Fibroblast of skin of right biceps (primary cell): ENCODE results near the gene SLC66A1.

Source experiments
- DNase-seq: peaks from one replicate; pipeline ENCODE4 v3.0.0-alpha.2; 2013

The SLC66A1 gene

GRCh38 chr1:19326748-19327065 is 14.6 kb downstream of the SLC66A1 start:
- DNase-seq, result no peak

- DNase-seq, result no peak
Measured at GRCh38 chr1:19327301-19327700, 15.2 kb downstream of the SLC66A1 start.

- DNase-seq, result no peak
Measured at GRCh38 chr1:19327736-19328135, 15.6 kb downstream of the SLC66A1 start.

GRCh38 chr1:19328486-19328885 is 16.4 kb downstream of the SLC66A1 start:
- DNase-seq, result no peak

- no peak for DNase-seq
Measured at GRCh38 chr1:19329188-19329587, 17.1 kb downstream of the SLC66A1 start.

DNA sequence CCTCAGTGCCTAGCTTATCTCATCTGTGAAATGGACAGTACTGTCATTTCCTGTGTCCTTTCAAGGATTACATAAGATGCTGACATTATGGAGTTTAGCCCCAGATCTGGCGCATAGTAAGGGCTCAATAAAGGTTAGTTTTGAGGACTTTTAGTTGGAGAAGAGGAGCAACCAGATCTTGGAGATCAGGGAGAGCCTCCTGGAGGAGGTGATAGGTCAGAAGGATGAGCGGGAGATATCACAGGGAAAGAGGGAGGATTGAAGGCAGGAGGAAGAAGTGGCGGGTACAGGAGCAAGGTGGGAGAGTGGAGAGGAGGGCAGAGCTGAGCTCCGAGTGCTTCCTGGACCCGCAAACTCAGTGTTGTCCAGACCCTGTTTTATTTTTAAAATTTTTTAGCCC is 17.5 kb downstream of the SLC66A1 start:
- DNase-seq, result no peak

DNA sequence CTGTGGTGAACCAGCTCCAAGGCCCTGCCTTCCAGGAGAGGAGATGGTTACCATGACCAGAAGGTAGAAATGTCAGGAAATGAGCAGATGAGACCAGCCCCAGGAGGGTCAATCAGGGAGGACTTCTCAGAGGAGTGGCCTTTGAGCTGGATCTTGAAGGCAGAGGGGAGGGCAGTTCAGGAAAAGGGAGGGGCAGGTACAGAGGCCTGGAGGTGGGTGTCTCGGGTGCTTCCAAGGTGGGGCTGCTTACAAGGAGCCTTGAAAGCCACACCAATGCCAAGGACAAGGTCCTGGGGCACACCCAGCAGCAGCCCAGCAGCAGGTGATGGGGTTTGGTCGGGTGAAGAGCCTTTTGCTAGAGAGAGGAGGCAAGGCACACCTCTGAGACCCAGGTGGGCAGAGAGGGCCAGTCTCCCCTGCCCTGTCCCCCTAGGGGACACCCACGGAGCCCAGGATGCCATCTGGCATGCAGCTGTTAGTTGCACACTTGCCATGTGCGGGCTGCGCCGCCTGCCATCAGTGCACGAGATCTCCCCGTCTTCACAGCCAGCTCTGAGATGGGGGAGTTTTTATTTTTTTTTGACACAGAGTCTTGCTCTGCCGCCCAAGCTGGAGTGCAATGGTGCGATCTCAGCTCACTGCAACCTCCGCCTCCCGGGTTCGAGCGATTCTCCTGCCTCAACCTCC is 18.5 kb downstream of the SLC66A1 start:
- DNase-seq, result no peak

- DNase-seq, result no peak
Measured at GRCh38 chr1:19331262-19331878, 19.2 kb downstream of the SLC66A1 start.

- DNase-seq, result no peak
Measured at GRCh38 chr1:19332832-19333231, 20.7 kb downstream of the SLC66A1 start.

DNA sequence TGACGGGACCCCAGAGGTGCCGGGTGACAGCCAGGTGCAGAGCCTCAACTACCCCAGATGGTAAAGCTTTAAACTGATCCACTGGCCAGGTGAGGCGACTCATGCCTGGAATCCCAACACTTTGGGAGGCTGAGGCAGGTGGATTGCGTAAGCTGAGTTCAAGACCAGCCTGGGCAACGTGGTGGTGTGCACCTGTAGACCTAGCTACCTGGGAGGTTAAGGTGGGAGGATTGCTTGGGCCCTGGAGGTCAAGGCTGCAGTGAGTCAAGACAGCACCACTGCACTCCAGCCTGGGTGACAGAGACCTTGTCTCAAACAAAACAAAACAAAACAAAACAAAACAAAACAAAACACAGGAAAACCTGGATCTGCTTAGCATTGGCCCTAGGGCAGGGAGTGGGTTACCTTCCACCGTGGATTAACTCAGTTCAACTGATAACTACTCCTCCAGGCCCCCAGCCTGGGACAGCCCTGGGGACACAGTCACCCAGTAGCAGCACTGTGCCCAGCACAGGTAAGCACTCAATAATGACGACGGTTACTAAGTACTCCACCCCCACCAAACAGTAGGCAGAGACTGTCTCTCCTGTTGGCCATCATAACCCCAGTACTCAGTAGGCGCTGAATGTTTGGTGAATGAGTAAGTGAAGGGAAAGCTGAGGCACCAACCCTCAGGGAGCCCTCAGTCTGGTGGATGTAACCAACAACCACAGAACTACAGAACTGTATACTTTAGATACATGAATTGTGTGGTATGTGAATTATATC is 21.6 kb downstream of the SLC66A1 start:
- peak; percentile 23 for DNase-seq

- peak; percentile 33 for DNase-seq
Measured at GRCh38 chr1:19336543-19336942, 24.4 kb downstream of the SLC66A1 start.

- no peak for DNase-seq
Measured at GRCh38 chr1:19337289-19337688, 25.2 kb downstream of the SLC66A1 start.

GRCh38 chr1:19338323-19338762 is 26.2 kb downstream of the SLC66A1 start:
- DNase-seq, result peak; percentile 35

DNA sequence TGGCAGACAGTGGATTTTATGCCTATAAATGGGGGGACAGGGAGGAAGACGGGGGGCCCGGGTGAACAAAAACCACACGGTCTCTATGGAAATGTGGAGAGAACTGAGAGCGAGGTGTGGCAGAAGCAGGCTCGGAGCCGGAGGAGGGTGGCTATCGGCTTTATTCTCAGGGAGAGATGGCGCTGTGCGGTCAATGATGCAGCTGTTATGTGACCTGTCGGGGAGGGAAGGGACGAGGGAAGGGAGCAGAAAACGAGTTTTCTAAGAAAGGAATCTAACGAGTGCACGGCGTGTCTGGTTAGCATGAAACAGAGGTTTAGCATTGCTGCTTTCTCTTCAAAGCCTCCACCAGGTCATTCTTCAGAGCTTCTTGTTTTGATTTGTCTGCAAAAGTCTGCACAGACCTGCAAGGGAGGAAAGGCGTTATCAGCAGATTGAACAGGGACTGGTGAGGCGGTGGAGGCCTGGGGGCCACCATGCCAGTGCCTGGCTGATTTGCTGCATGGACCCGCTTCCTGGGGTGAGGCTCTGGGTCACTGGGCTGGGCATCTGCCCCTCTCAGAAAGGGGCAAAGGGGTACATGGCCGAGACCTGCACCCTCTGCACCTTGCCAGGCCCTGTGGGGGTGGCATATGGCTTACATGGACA is 27.2 kb downstream of the SLC66A1 start:
- DNase-seq, result no peak

GRCh38 chr1:19340387-19340937 is 28.3 kb downstream of the SLC66A1 start:
- no peak for DNase-seq

- DNase-seq, result peak; percentile 63
Measured at GRCh38 chr1:19341201-19342061, 29.3 kb downstream of the SLC66A1 start.

DNA sequence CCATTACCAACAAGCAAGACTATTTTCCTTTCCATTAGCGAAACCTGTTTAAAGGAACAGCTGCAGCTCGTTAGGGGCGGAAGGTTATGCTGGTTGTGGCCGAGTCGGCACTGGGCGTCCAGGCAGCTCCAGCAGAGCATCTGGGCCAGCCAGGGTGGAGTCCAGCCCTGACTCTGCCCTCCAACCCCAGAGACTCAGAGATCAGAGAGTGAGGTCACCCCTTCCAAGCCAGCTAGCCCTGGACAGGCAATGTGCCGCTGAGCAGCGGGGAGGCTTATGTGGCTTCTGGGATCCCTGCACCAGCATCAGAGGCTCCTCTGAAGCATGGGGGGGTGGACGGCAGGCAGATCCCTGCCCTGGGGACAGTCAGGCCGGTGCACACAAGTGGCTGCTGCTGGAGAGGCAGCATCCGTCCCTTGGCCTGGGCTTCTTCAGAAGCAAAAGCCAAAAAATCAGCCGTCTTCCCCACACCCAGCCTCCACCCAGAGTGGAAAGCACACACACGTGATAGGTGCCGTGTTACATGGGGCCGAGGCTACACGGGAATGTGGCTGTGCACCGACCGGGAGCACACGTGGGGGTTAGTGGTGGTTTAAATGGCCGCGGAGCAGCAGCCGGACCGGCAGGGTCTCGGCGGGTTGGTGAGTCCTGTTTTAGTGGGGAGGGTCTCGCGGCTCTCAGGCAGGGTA is 30.1 kb downstream of the SLC66A1 start:
- no peak for DNase-seq

GRCh38 chr1:19342894-19343616 is 30.9 kb downstream of the SLC66A1 start:
- DNase-seq, result no peak

DNA sequence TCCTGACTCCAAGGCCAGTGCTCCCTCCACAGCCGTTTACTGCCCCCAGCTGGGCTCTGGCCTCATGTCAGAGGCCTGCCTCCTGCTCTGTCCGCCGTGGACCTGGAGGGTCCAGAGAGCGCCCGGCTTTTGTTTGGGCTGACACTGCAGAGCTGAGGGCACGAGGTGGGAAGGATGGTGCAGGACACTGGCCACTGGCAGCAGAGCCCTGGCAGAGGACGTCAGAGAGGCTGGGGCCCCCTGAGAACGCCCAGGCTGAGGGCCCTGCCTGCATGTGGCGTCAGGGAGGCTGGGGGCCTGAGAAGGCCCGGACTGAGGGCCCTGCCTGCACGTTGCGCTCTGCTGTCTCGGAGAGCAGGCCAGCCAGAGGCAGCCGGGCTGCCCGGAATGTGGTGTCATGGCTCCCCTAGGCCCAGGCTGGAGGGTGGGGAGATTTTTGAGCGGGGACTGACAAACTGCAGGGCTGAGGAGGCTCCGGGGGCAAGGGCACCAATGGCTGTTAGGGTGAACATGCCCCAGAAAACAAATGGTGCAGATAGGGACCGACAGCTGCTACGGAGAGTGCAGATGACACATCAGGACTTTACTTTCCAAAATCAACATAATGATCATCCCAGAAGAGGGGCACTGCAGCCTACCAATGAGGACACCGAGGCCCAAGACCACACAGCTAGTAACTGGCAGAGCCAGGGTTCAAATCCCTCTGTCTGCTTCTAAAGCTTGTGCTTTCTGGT is 31.7 kb downstream of the SLC66A1 start:
- no peak for DNase-seq

DNA sequence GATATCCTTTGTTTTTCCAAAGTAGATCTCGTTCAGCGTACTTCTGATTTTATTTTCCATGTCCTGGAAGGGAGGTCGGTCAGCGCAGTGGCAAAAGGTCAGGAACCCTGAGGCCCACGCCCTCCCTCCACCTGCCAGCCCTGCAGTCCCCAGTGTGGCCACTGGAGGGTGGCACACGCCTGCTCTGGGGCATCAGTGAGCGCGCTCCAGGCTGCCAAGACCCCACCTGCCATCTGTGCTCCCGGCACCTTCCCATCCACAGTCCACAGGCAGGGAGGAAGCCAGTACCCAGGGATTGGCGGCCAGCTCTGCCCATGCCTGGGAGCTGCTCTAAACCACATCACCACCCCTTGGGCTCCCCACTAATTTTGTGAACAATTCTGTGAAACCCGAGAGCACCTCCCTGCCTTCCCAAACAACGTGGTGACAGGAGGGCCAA is 32.3 kb downstream of the SLC66A1 start:
- peak; percentile 25 for DNase-seq
